TTC549 (cell line): ENCODE data around the gene TTC33.

Experiments used
- FAIRE-seq: peaks from 2 replicates; lab custom pipeline; 2012; peaks lifted over from hg19 to GRCh38; lab: Jason Lieb, UNC

Gene TTC33

GRCh38 chr5:40479939-40480338 lies 275.8 kb downstream of the TTC33 start:
- FAIRE-seq, result no peak

GRCh38 chr5:40478766-40479165 lies 277.0 kb downstream of the TTC33 start:
- no peak for FAIRE-seq

- FAIRE-seq, result no peak
Measured at GRCh38 chr5:40477856-40478546, 277.8 kb downstream of the TTC33 start.

GRCh38 chr5:40475561-40475960 lies 280.2 kb downstream of the TTC33 start:
- no peak for FAIRE-seq

- FAIRE-seq, result no peak
Measured at GRCh38 chr5:40474250-40474649, 281.5 kb downstream of the TTC33 start.

- no peak for FAIRE-seq
Measured at GRCh38 chr5:40465416-40465815, 290.3 kb downstream of the TTC33 start.

- no peak for FAIRE-seq
Measured at GRCh38 chr5:40464511-40464910, 291.2 kb downstream of the TTC33 start.
